Measurements from ENCODE around the gene DPM2.
A peak's percentile ranks its signal among the peaks of the same experiment; 100 is the strongest.

Gene DPM2

DNA sequence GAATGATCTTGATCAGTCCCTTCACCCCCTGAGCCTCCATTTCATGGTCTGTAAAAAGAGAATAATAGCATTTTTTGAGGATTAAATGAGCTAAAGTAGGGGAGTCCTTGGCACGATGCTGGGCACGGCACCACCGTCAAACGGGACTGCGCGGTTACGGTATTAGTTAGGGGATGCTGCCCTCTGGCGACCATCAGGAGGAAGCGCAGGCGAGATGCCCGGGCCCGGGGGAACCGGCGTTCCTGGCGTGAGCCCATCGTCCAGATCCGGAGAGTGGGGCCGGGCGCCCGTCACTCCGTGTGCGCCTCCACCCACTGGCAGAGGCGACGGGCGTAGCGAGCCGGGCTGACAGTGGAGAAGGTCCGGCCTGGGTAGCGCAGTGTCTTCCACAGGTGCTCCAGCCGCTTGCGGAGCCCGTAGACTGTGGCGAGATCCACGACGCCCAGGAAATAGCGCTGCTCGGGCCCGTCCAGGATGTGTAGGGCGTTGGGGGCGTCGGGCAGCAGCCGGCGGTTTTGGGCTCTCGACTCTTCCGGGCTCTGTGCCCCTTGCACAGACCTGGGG is 16.0 kb downstream of the DPM2 start:
- no peak overlapping the region for H3K4me3 ChIP-seq (ENCODE audit: low read depth, low read length)

DNA sequence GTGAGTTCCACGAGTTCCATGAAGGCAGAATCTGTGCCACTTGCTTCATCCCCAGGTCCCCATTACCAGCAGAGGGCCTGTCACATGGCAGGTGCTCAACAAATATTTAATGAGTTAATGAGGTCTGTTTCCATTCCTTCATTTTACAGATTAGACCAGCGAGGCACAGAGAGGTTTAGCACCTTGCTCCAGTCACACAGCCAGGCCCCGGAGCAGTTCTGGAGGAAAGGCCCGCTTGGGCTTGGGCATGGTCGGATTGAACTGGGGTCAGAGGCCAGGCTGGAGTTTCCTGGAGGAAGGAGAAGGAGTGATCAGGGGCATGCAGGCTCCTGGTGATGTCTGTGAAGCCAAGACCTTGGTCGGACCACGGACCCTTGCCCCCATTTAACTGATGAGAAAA is 16.9 kb downstream of the DPM2 start:
- no peak overlapping the region for H3K4me3 ChIP-seq (ENCODE audit: low read depth, low read length)

DNA sequence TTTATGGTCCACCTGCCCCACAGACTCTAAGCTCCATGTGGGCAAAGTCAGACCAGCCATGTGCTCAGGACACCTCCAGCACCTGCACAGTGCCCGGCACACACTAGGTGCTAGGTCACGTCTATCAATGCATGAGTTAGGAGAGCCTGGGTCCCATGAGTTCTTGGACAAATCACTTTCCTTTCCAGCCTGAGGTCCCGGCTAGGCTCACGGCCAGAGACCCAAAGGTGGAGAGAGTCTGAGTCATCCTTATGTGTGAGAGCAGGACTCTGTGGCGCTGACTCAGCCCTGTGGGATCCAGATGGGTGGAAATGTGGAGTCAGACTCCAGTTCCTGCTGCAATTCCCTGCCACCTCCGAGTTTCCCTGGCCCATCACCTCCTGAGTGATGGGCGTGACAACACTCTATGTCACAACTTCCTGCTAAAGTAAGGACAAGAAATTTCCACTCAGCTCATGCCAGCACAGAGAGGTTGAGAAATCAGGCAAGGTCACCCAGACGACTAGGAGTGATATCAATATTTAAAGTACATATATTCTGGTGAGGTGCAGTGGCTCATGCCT is 18.3 kb downstream of the DPM2 start:
- no peak overlapping the region for H3K4me3 ChIP-seq (ENCODE audit: low read depth, low read length)

DNA sequence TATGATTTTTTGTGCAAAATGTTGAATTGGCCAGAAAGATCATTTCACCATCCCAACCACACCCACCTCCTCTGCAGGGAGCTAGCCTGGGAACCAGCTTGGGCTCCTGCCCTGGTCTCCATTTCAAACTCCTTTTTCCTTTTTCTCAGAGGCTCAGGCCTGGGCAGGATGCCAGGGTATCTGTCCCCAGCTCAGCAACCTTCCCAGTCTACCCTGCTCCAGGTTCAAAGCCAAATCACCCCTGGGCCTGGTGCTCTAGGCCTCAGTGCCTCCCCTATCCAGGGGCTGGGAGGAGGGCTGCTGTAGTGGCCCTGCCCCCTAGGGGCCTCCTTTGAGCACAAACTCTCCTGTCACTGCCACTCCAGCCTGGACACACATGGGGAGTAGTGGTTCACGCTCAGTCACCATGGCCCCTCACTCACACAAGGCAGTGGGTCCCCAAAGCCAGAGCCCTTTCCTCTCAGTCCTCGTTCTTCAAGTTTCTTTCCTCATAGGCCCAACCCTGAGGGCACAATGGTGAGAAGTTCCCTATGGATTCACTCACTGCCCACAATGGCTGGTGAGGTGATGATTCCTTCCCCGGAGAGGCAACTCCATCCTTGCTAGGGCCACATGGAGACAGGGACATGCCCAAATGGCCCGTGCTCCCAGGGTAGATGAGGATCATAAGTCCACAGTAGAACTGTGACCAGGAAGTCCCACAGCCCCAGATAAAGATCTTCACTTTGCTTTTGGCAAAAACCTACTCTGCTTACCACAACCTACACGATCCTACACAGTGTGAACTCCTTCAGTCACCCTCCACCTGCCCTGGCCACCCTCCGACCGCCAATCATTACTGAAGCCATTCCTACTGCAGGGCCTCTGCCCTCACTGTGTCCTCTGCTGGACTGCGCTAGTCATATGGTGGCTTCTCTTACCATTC is 19.2 kb downstream of the DPM2 start:
- H3K4me3 ChIP-seq (ENCODE audit: low read depth, low read length) = no peak overlapping the region

DNA sequence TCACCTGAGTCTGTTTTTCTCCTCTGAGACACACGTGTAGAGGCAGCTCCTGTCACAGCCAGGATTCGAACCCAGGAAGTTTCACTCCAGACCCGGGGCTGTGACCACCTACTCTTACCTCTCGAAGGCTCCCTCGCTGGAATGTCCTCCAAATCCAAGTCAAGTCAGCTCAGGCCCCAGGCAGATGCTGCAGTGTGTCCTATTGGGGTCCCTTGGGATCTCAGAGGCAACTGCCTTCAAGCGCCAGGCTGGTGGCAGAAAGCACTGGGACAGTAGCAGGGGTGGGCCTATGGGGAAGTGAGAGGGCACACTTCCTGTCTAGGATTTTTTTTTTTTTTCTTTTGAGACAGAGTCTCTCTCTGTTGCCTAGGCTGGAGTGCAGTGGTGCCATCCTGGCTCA is 20.1 kb downstream of the DPM2 start:
- H3K4me3 ChIP-seq (ENCODE audit: low read depth, low read length) = no peak overlapping the region

DNA sequence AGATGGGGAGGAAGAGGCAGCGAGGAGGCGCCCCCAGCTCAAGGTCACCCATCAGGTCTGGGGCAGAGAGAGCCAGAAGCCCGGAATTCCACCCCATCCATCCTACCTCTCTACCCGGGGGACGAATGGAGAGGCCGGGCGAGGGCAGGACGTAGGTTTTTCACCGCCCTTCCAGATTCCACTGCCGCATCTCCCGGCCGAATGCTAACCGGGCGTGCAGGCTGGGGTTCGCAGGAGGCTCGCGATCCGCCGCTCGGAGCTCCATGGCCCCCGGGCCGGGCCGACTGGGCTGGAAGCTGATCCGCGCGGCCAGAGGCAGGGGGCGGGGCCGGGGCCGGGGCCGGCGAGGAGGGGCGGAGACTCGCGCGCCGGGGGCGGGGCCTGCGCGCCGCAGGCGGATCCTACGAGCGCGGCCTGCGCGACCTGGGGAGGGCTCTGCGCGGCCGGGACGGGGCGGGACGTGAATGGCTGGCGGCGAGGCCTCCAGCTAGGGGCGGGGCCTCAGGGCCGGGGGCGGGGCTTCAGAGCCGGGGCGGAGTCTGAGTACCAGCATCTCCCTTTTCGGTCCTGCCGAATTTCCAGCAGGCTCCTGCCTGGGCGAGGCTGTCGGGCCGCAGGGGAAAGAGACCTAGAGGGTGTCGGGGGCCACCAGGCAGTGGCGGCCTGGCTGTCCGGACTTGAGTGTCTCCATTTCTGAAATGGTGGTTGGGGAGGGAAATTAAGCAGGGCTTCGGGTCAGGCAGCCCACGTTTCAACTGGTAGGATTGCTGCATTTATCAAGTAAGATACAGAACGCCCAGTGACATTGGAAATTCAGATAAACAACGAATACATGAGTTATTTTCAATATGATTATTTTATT is 20.7 kb downstream of the DPM2 start, which contains the start of gene ST6GALNAC4:
TSS of gene ST6GALNAC4 (minus strand) at position 322 of the 862 bp plus-strand sequence. CDS start 622 bp downstream, outside the sequence.
- H3K4me3 ChIP-seq (ENCODE audit: low read depth, low read length) = peak within 1 kb of the TSS; percentile 50

GRCh38 chr9:127915801-127916719 is 21.6 kb downstream of the DPM2 start:
- H3K4me3 ChIP-seq (ENCODE audit: low read depth, low read length) = peak overlapping the region; percentile 50

GRCh38 chr9:127915325-127915752 is 22.3 kb downstream of the DPM2 start:
- H3K4me3 ChIP-seq (ENCODE audit: low read depth, low read length) = no peak overlapping the region

- no peak overlapping the region for H3K4me3 ChIP-seq (ENCODE audit: low read depth, low read length)
These were observed 24.0 kb downstream of the DPM2 start for GRCh38 chr9:127913682-127914081.

DNA sequence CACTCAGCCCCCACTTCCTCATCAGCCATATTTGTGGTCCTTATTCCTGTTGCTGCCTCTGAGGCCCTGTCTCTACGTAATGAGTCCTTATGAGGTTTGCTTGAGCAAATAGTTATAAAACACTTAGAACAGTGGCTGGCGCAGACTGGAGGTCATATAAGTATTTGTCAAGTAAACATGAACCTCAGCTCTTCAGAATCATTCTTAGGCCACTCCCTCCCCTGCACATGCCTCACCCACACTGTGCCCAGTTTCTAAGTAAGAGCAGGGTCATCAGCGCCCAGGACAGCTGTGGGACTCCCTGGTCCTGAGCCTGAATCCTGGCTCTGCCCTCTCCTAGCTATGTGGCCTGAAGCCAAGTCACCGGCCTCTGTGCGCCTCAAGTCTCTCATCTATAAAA is 24.8 kb downstream of the DPM2 start:
- H3K4me3 ChIP-seq (ENCODE audit: low read depth, low read length) = no peak overlapping the region

DNA sequence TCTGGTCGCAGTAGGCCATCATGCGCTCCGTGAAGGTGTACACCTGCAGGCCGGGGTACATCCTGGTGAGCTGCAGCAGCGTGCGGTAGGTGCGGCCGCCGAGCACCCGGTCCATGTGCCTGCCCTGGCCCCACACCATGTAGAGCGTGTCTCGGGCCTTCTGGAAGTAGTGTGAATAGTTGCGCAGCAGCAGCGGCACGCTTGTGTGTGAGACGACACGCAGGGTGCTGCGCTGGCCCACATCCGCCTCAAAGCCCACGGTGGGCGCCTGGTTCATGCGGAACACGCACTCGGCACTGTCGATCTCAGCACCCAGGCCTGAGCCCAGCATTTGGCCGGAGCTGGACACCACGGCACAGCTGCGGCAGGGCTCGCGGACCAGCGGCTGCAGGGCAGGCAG is 25.4 kb downstream of the DPM2 start:
- no peak overlapping the region for H3K4me3 ChIP-seq (ENCODE audit: low read depth, low read length)

- no peak overlapping the region for H3K4me3 ChIP-seq (ENCODE audit: low read depth, low read length)
These were observed 26.9 kb downstream of the DPM2 start for GRCh38 chr9:127910613-127911205.

- H3K4me3 ChIP-seq (ENCODE audit: low read depth, low read length) = no peak overlapping the region
These were observed 27.8 kb downstream of the DPM2 start for GRCh38 chr9:127909839-127910273.

GRCh38 chr9:127908660-127908926 is 29.1 kb downstream of the DPM2 start:
- no peak overlapping the region for H3K4me3 ChIP-seq (ENCODE audit: low read depth, low read length)

DNA sequence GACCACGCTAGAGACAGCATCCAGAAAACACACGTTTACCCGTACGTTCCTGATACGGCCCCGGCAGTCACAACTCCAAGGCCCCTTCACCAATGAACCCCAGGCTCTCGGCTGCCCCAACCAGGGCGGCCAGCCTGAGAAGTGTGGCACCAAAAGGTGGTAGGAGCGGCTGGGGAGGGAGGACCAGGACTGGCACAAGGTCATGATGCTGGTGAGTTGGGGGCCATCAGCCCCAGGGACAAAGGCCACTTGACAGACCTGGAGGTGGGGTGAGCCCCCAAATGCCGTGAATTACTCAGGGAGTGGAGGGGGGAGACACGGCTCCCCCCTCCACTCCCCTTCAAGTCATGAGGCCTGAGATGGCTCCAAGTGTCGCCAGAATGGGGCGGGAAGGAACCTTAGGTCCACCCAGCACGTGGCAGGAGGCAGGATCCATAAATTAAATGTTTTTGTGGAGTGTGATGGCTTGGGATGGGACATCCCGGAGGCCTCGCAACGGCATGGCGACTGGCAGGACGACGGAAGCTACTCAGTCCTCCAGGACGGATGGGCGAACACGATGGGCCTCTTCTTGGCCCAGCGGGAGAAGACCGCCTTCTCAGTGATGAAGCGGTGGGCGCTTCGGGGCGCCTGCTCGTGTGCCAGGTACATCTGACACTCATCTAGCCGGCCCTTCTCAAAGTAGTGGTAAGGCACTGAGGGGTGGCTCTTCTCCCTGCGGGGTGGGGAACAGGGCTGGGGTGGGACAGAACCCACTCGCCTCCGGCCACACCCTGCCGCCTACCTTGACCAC is 29.6 kb downstream of the DPM2 start:
- no peak overlapping the region for H3K4me3 ChIP-seq (ENCODE audit: low read depth, low read length)

- no peak overlapping the region for H3K4me3 ChIP-seq (ENCODE audit: low read depth, low read length)
These were observed 31.9 kb downstream of the DPM2 start for GRCh38 chr9:127905788-127906191.

- no peak overlapping the region for H3K4me3 ChIP-seq (ENCODE audit: low read depth, low read length)
These were observed 32.5 kb downstream of the DPM2 start for GRCh38 chr9:127905004-127905728.

- no peak overlapping the region for H3K4me3 ChIP-seq (ENCODE audit: low read depth, low read length)
These were observed 33.1 kb downstream of the DPM2 start for GRCh38 chr9:127904561-127905003.

Measured in iPS-11a (cell line).